Caco-2 (cell line): ENCODE data around the gene BBOF1. TPM values are rescaled to one million over a fixed set of nuclear protein-coding genes. Genes with fewer than 3 reads are reported as not detected.
A peak's percentile ranks its signal among the peaks of the same experiment; 100 is the strongest.

Experiments used
- BruUV-seq: library from RNA; stranded (reverse); fragments of 400-500 nt; replicated peaks from 2 replicates; lab custom pipeline; 2021; lab: Mats Ljungman, UMichigan
- CTCF ChIA-PET: fragments of 300-600 bp; sonication (Branson Sonifier 250); formaldehyde crosslinking; loops from one replicate; lab custom pipeline; 2022; ENCODE audit warnings: antibody characterized with exemption; lab: Charles Lee
- POLR2A ChIA-PET: fragments of 300-600 bp; sonication (Branson Sonifier 250); formaldehyde crosslinking; loops from one replicate; lab custom pipeline; 2022; ENCODE audit warnings: antibody characterized with exemption; lab: Charles Lee
- DNase-seq, 2 experiments: peaks; one replicate each; pipeline versions ENCODE4 v3.0.0 to v3.0.0-alpha.2; 2020 to 2022
- H3K27me3 ChIP-seq: replicated peaks from 2 replicates; pipeline ENCODE4 v1.6.0; 2011; ENCODE audit warnings: low read length; ENCODE audit not compliant: control insufficient read depth, insufficient read depth
- H3K36me3 ChIP-seq: 2 replicates; pipeline ENCODE4 v1.5.1; 2011; ENCODE audit warnings: low read length; ENCODE audit not compliant: control insufficient read depth, insufficient read depth
- H3K4me1 ChIP-seq: fragments of 250-450 bp; sonication (Bioruptor Pico); 2 replicates; pipeline ENCODE4 v1.5.1; 2020; ENCODE audit warnings: mild to moderate bottlenecking
- H3K4me3 ChIP-seq: 2 replicates; pipeline ENCODE4 v1.5.1; 2011; ENCODE audit warnings: low read depth, mild to moderate bottlenecking, control low read depth, low read length
- H3K9me3 ChIP-seq: fragments of 250-450 bp; sonication (Bioruptor Pico); 2 replicates; pipeline ENCODE4 v1.5.1; 2020; ENCODE audit warnings: mild to moderate bottlenecking, moderate library complexity
- H3K27ac Mint-ChIP-seq: one replicate; pipeline ENCODE4 v1.8.0; 2022; ENCODE audit warnings: mixed read lengths; ENCODE audit not compliant: unreplicated experiment
- H3K27me3 Mint-ChIP-seq: one replicate; pipeline ENCODE4 v1.8.0; 2022; ENCODE audit warnings: mixed read lengths; ENCODE audit not compliant: insufficient read depth, unreplicated experiment
- H3K36me3 Mint-ChIP-seq: one replicate; pipeline ENCODE4 v1.8.0; 2022; ENCODE audit warnings: mild to moderate bottlenecking, mixed read lengths; ENCODE audit not compliant: insufficient read depth, unreplicated experiment
- H3K4me1 Mint-ChIP-seq: one replicate; pipeline ENCODE4 v1.8.0; 2022; ENCODE audit warnings: low read depth, mixed read lengths; ENCODE audit not compliant: unreplicated experiment
- H3K4me3 Mint-ChIP-seq: one replicate; pipeline ENCODE4 v1.8.0; 2022; ENCODE audit warnings: mild to moderate bottlenecking, moderate library complexity, mixed read lengths; ENCODE audit not compliant: unreplicated experiment
- H3K9me3 Mint-ChIP-seq: one replicate; pipeline ENCODE4 v1.8.0; 2022; ENCODE audit warnings: mixed read lengths; ENCODE audit not compliant: unreplicated experiment
- intact Hi-C: fragments of 100-400 bp; cut with micrococcal nuclease; formaldehyde crosslinking; loops from one replicate; pipeline ENCODE4 v1.10.0; 2022; ENCODE audit not compliant: unreplicated experiment
- total RNA-seq: library from RNA; stranded (reverse); gene quantifications from 2 replicates; pipeline ENCODE4 v1.2.3, GENCODE V29; 2022
- TF ChIP-seq, protein P1 (sequence below), 2 experiments: fragments of 200-600 bp in 1 of 2; IDR thresholded peaks; 1 replicate in 1 of 2; 2 replicates in 1 of 2; pipeline versions ENCODE4 v1.5.1 to v1.8.0; 2011 to 2022; ENCODE audit warnings: antibody characterized with exemption in 1 of 2, control low read depth in 1 of 2, inconsistent platforms in 1 of 2, low read depth in 1 of 2, low read length in 1 of 2, mild to moderate bottlenecking in 1 of 2, moderate library complexity in 1 of 2; ENCODE audit not compliant: insufficient read depth in 1 of 2, severe bottlenecking in 1 of 2, unreplicated experiment in 1 of 2

BBOF1 gene
- total RNA-seq, 1 experiment from 2014 or later: 0.66 TPM

- H3K27me3 ChIP-seq: no peaks in the 10 kb centered on the region
- peak overlapping the region; percentile 51 for H3K4me3 ChIP-seq
- POLR2A ChIA-PET: interaction anchor here (0.5 kb wide), 1 partner anchor 14 kb away, joined by 4 read pairs; no protein-coding TSS in a partner anchor
- TSS peak; percentile 49 for BruUV-seq
- Mint-ChIP-seq H3K36me3 (peaks cover 2% of the 10 kb centered on the region), H3K27me3 (no peaks in the 10 kb centered on the region), H3K4me3 (peak overlapping the region; percentile 90), H3K9me3 (no peaks in the 10 kb centered on the region), H3K27ac (peak overlapping the region; percentile 90), H3K4me1 (peaks cover 6% of the 10 kb centered on the region)
- CTCF ChIA-PET: interaction anchor here (0.7 to 1.0 kb wide), 3 partner anchors 21 to 82 kb away, joined by 3 to 4 read pairs (median 3); partner anchors contain the start of genes COQ6 and FAM161B
- H3K4me1 ChIP-seq: peaks cover 11% of the 10 kb centered on the region
- DNase-seq: no peak
- no peaks in the 10 kb centered on the region for H3K36me3 ChIP-seq
- no peaks in the 10 kb centered on the region for H3K9me3 ChIP-seq
- TF ChIP-seq, protein P1, sequence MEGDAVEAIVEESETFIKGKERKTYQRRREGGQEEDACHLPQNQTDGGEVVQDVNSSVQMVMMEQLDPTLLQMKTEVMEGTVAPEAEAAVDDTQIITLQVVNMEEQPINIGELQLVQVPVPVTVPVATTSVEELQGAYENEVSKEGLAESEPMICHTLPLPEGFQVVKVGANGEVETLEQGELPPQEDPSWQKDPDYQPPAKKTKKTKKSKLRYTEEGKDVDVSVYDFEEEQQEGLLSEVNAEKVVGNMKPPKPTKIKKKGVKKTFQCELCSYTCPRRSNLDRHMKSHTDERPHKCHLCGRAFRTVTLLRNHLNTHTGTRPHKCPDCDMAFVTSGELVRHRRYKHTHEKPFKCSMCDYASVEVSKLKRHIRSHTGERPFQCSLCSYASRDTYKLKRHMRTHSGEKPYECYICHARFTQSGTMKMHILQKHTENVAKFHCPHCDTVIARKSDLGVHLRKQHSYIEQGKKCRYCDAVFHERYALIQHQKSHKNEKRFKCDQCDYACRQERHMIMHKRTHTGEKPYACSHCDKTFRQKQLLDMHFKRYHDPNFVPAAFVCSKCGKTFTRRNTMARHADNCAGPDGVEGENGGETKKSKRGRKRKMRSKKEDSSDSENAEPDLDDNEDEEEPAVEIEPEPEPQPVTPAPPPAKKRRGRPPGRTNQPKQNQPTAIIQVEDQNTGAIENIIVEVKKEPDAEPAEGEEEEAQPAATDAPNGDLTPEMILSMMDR (IDR thresholded peaks at IDR 0.05; ENCODE audit: insufficient read depth in 1 of 2, low read depth in 1 of 2, low read length in 1 of 2, severe bottlenecking in 1 of 2, unreplicated experiment in 1 of 2): no peak
- intact Hi-C loops: loop anchor here (2.0 to 5.0 kb wide), 2 partner anchors 21 to 41 kb away; no protein-coding TSS in a partner anchor
Observed at GRCh38 chr14:74018174-74018585, 969 bp upstream of the BBOF1 start.

DNA sequence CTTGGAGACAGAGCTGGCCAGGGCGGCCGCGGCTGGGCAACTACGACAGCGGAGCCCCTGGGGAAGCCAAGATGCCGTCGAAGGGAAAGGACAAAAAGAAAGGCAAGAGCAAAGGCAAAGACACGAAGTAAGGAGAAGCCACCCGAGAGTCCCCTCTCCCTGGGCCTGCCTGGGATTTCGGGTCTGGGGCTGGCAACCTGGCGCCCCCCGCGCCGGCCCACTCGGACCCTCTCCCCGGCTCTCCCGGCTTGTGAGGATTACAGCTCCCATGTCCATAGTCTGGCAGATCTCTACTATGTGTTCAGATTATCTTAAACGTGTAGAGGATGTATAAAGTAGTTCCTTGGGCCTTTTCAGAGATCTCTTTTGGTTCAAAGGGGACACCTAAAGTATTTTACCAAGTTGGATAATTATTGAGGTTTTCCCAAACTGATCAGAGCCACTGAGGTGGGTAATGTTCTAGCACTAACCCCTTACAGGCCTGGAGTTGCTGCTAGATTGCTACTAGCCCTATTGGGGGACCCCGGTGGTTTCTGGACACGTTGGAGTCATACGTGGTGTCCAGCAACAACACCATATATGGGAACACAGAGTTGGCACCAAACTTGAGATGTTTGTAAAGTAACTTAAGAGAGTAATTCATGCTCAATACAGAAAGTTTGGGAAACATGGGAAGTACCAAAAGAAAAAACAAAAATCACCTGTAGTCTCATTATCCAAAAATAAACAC lies 424 bp downstream of the BBOF1 start:
- Mint-ChIP-seq H3K27ac (peak overlapping the region; percentile 90), H3K36me3 (no peaks in the 10 kb centered on the region), H3K9me3 (no peaks in the 10 kb centered on the region), H3K4me3 (peak overlapping the region; percentile 90), H3K4me1 (no peaks in the 10 kb centered on the region), H3K27me3 (no peaks in the 10 kb centered on the region)
- Histone ChIP-seq H3K4me1 (peaks cover 2% of the 10 kb centered on the region), H3K4me3 (peak overlapping the region; percentile 51), H3K9me3 (no peaks in the 10 kb centered on the region), H3K27me3 (no peaks in the 10 kb centered on the region), H3K36me3 (no peaks in the 10 kb centered on the region)
- TSS peak; percentile 57 for BruUV-seq
- DNase-seq: no peak
- POLR2A ChIA-PET: interaction anchor here (0.5 to 0.6 kb wide), 2 partner anchors 24 to 233 kb away, joined by 3 to 4 read pairs; no protein-coding TSS in a partner anchor
- CTCF ChIA-PET: interaction anchor here (0.6 to 1.0 kb wide), 2 partner anchors 15 to 69 kb away, joined by 4 read pairs; partner anchors contain the start of genes COQ6 and FAM161B
- intact Hi-C loops: loop anchor here (2.0 to 5.0 kb wide), 2 partner anchors 23 to 42 kb away; no protein-coding TSS in a partner anchor
- TF ChIP-seq, protein P1 (IDR thresholded peaks at IDR 0.05; ENCODE audit: insufficient read depth in 1 of 2, low read depth in 1 of 2, low read length in 1 of 2, severe bottlenecking in 1 of 2, unreplicated experiment in 1 of 2): no peak

DNA sequence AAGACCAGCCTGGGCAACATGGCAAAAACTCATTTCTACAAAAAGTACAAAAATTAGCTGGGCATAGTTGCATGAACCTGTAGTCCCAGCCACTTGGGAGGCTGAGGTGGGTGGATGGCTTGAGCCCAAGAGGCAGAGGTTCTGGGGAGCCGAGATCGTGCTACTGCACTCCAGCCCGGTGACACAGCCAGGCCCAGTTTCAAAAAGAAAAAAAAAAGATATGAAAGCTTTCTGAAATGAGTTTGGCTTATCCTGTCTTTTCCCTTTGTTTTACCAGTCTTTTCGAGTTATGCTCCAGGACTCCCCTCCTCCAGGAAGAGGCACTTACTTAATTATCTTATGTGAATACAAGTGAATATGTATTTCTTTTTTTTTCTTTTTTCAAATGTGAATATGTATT lies 3.2 kb downstream of the BBOF1 start:
- Histone ChIP-seq H3K4me1 (no peaks in the 10 kb centered on the region; the same call in 1 of the 2 replicates), H3K36me3 (no peaks in the 10 kb centered on the region), H3K27me3 (no peaks in the 10 kb centered on the region), H3K9me3 (no peaks in the 10 kb centered on the region), H3K4me3 (no peak overlapping the region)
- Mint-ChIP-seq H3K27me3 (no peaks in the 10 kb centered on the region), H3K4me1 (no peaks in the 10 kb centered on the region), H3K9me3 (no peaks in the 10 kb centered on the region), H3K36me3 (no peaks in the 10 kb centered on the region), H3K27ac (no peak overlapping the region), H3K4me3 (no peak overlapping the region)
- no peak for DNase-seq
- CTCF ChIA-PET: no interaction called here
- TF ChIP-seq, protein P1 (IDR thresholded peaks at IDR 0.05; ENCODE audit: insufficient read depth in 1 of 2, low read depth in 1 of 2, low read length in 1 of 2, severe bottlenecking in 1 of 2, unreplicated experiment in 1 of 2): no peak
- BruUV-seq: no TSS peak
- intact Hi-C loops: no loop called here
- POLR2A ChIA-PET: no interaction called here
